Epithelial cell of esophagus (primary cell): ENCODE measurements around the gene FTSJ3.
A peak's percentile ranks its signal among the peaks of the same experiment; 100 is the strongest.

Source experiments
- DNase-seq: peaks from one replicate; pipeline ENCODE4 v3.0.0; 2010; ENCODE audit warnings: low read depth
- H3K4me3 ChIP-seq: 2 replicates; pipeline ENCODE4 v1.5.1; 2011; ENCODE audit warnings: mild to moderate bottlenecking, low read length, control low read depth
- TF ChIP-seq, protein P1 (sequence below): IDR thresholded peaks from 2 replicates; pipeline ENCODE4 v1.5.1; 2011; ENCODE audit warnings: low read depth, mild to moderate bottlenecking, low read length, control low read depth, inconsistent platforms; ENCODE audit not compliant: insufficient read depth; ENCODE audit errors: missing control alignments

FTSJ3 gene

DNA sequence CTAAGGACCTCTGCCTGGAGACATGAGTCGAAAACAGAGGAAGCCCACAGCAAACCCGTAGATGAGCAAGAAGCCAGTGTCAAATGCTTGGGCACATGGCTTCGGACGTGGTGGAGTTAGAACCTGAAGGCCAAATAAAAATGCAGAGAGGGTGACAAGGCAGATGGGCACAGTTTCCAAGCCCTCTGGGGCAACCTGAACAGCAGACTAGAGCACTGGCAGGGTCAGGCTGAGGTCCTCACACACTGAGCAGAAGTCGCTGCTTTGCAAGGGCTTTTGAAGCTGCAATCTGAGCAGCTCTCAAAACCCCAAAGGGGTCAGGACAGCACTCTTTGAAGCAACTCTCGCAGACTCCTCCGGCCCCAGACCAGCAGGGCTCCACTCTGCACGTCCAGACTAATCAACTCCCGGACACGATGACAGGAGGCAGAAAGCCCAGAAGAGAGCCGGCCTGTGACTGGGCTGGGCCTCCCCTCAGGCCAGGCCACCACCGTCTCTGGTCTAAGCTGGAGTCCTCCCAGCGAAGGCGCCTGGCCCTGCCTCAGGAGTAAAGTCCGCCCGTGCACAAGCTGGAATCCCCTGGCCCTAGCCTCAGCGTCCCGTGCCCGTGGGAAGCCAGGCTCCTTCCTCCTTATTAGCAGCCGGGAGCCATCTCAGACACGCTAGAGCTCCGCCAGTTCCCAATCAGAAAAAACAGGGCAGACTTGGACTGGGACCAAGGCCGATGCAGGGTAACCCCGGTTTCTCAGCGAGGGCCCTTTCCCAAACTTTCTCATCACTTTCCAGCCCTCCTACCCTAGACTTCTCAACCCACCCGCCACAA lies 14.1 kb upstream of the FTSJ3 start:
- TF ChIP-seq, protein P1, sequence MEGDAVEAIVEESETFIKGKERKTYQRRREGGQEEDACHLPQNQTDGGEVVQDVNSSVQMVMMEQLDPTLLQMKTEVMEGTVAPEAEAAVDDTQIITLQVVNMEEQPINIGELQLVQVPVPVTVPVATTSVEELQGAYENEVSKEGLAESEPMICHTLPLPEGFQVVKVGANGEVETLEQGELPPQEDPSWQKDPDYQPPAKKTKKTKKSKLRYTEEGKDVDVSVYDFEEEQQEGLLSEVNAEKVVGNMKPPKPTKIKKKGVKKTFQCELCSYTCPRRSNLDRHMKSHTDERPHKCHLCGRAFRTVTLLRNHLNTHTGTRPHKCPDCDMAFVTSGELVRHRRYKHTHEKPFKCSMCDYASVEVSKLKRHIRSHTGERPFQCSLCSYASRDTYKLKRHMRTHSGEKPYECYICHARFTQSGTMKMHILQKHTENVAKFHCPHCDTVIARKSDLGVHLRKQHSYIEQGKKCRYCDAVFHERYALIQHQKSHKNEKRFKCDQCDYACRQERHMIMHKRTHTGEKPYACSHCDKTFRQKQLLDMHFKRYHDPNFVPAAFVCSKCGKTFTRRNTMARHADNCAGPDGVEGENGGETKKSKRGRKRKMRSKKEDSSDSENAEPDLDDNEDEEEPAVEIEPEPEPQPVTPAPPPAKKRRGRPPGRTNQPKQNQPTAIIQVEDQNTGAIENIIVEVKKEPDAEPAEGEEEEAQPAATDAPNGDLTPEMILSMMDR: no peak
- peak; percentile 35 for DNase-seq
- peak overlapping the region; percentile 79 for H3K4me3 ChIP-seq

DNA sequence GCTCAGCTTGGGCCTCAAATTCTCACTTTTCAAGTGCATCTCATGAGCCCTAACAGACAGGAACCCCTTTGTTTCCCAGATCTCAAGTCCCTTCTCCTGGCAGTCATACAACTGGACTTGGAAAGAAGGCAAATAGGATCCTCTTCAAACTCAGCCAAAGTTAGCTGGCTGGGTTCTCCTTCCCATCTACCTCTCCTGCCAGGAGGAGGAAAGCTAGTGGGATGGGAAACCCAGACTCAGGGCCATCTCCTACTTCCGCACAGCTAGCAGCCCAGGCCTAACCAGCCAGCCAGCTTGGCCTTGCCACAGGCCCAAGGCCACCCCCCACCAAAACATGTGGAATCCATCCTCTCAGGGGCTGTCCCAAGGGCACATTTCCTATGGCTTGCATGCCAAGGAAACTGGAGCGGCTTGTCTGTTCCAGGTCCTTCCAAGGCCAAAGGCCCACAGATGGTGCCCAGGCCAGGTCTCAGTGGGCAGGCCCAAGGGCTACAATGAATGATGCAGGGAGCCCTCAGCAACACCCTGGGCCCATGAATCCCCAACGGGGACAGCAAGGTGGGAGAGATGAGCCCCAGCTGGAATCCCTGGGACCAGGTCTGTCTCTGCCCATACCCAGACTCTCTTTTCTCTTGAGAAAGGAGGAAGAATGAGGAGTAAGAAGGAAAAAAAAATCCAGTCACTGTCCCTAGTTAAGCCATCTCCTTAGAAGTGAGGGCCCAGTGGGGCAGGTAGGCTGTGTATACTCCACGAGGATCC lies 13.3 kb upstream of the FTSJ3 start:
- no peak for DNase-seq
- peak overlapping the region; percentile 79 for H3K4me3 ChIP-seq
- TF ChIP-seq, protein P1: no peak

DNA sequence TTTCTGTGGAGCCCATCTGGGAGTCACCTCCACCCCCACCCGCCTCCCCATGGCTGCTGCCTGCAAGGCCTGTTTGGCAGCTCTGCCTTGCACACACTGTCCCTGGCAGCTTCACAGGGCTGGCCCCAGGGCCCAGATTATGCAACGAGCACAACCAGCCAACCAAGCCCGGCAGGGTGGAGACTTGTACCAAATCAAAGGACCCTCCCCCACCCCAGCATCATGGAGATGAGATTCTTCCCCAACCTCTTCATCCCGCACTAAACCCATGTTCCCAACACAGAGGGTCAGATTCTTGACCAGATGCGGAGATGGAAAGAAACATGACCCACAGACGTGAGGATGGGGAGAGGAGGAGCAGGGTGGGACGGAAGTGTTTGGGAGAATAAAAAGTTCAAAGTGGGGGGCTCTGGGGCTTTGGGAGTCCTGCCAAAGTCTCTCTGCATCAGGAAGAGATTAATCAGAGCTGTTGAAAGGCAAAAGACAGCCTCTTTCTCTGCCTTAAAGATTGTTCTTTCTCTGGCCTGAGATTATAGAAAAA lies 11.2 kb upstream of the FTSJ3 start:
- DNase-seq: peak; percentile 94
- TF ChIP-seq, protein P1: no peak
- peak overlapping the region; percentile 31 for H3K4me3 ChIP-seq

DNA sequence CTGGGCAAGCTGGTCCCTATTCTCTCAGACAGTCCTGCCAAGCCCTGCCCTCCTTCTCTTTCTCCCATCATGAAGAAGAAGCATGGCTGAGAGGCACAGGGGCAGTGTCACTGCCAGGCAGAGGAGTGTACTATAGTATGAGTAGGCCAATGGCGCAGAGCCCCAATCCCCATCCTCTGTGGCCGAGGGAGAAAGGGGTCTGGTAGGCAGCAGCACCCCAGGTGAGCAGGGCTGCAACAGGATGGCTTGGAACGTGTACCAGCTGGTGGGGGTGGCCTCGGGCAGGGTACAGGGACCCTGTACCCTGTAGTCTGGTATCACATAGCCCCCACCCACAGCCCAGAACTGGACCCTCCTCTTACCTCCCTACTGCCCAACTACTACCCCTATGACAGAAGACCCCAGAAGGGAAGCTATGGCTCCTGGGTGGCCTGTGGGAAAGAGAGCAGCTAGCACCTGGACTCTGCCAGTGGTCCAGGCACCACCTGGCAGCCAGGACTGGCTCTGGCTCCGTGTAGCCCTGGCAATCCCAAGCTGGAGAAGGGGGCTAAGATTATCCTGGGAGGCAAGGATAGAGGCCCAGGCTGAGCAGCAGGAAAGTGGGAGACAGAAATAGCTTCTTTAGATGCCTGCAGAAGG lies 10.6 kb upstream of the FTSJ3 start:
- TF ChIP-seq, protein P1: no peak
- peak overlapping the region; percentile 25 for H3K4me3 ChIP-seq
- no peak for DNase-seq

DNA sequence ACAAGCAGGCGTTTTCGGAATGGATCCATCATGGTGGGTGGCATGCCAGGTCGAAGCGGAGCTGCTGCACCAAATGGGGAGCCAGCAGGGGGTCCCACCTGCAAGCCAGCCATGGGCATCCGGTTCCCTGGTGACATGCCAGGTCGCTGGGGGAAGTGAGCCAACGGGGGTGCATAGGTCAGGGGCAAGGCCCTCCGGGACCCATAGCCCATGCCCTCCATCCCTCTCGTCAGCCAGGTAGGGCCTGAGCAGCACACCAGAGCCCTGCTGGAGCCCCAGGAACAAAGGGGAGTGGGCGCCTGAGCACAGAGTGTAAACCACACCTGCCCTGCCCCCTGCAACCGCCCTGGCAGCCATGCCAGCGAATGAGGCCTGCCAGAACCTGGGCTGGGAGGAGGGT lies 10.0 kb upstream of the FTSJ3 start:
- TF ChIP-seq, protein P1: no peak
- H3K4me3 ChIP-seq: no peak overlapping the region
- no peak for DNase-seq

DNA sequence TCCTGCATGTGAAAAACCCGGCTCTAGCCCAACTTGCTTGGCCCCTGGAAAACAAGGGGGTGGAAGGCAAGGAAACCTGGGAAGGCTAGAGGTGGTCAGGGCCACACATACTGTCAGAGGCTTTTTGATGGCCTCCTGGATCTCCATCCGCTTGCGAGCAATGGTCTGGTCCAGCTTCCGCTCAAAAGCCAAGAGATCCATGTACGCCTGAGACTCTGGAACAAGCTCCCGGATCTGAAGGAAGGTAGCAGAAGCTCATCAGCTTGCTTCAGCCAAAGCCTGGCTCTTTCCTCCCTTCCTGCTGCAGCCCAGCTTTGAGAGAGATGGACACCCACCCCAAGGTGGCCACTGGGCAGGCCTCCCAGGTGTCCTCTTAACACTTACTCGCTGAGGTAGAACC lies 9.3 kb upstream of the FTSJ3 start:
- no peak overlapping the region for H3K4me3 ChIP-seq
- no peak for DNase-seq
- TF ChIP-seq, protein P1: no peak
